Effector memory CD8-positive, alpha-beta T cell (primary cell): Measurements from ENCODE around the gene JMJD7.
A peak's percentile ranks its signal among the peaks of the same experiment; 100 is the strongest.
"Not testable (repeated sequence)": the region's sequence is repeated elsewhere in the genome, so short reads cannot be mapped to it uniquely, and the experiment has no call there.

Source experiments
- ATAC-seq: fragments of 150-1000 bp; cut with Tn5 transposase; replicated peaks from 2 replicates; pipeline ENCODE4 v1.10.0; 2021; ENCODE audit warnings: mild to moderate bottlenecking, moderate library complexity
- DNase-seq, 3 experiments: peaks; one replicate each; pipeline ENCODE4 v3.0.0; 2021
- H3K27ac Mint-ChIP-seq, 2 donors: one replicate each; pipeline ENCODE4 v1.8.0; 2022; ENCODE audit warnings: mild to moderate bottlenecking in 2 of 2, mixed read lengths in 2 of 2, moderate library complexity in 2 of 2
- H3K27me3 Mint-ChIP-seq, 2 donors: one replicate each; pipeline ENCODE4 v1.8.0; 2022; ENCODE audit warnings: mixed read lengths in 2 of 2
- H3K36me3 Mint-ChIP-seq: one replicate; pipeline ENCODE4 v1.8.0; 2022; ENCODE audit warnings: mild to moderate bottlenecking, moderate library complexity, mixed read lengths; ENCODE audit not compliant: insufficient read depth
- H3K4me1 Mint-ChIP-seq, 2 donors: one replicate each; pipeline ENCODE4 v1.8.0; 2022; ENCODE audit warnings: low read depth in 2 of 2, mixed read lengths in 2 of 2
- H3K4me3 Mint-ChIP-seq, 2 donors: one replicate each; pipeline ENCODE4 v1.8.0; 2022; ENCODE audit warnings: mild to moderate bottlenecking in 2 of 2, mixed read lengths in 2 of 2, moderate library complexity in 2 of 2
- H3K9me3 Mint-ChIP-seq, 2 donors: one replicate each; pipeline ENCODE4 v1.8.0; 2022; ENCODE audit warnings: mixed read lengths in 2 of 2

The JMJD7 gene

DNA sequence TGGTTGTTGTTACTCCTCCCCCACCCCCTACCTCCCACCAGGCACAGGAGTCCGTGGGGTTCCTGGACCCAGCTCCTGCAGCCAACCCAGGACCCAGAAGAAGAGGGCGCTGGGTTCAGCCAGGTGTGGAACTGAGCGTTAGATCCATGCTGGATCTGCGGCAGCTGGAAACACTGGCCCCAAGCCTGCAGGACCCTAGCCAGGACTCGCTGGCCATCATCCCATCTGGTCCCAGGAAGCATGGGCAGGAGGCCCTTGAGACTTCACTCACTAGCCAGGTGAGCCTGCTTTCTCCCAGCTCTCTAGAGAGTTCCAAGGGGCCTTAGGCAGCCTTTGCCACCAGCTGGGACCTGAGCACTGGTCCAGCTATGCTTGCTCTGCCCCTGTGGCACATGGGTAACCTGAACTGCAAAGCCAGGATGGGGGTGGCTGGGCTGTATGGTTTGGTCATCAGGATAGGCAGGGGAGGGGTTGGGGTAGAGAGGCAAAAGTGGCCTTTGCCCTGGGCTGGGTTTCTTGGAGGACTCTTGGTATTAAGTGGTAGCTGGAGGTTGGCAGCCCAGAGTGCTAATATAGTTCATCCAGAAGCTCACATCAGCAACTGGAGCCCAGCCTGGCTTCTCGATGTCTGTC, 7.0 kb upstream of the JMJD7 start:
- Mint-ChIP-seq H3K27me3 (no peaks in the 10 kb centered on the region), H3K36me3 (peaks cover 25% of the 10 kb centered on the region), H3K4me3 (no peak overlapping the region), H3K27ac (peak overlapping the region in 1 of 2 donors; percentile 39), H3K9me3 (no peaks in the 10 kb centered on the region), H3K4me1 (no peaks in the 10 kb centered on the region)
- ATAC-seq = no peak
- DNase-seq = no peak

DNA sequence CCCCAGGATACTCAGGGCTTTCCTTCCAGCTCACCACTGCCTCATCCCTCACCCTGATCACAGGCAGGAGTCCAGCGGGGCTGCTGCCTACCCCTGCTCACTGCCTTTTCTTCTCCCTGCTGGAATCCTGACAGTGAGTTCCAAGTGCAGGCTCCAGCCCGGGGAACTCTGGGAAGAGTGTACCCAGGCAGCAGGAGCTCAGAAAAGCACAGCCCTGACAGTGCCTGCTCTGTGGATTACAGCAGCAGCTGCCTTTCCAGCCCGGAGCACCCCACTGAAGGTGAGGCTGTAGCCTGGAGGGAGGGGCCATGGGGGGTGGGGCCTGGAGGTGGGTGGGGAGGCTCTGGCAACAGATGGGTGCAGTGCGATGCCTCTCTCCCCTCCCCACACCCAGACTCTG, 6.1 kb upstream of the JMJD7 start:
- no peaks in the 10 kb centered on the region for H3K27me3 Mint-ChIP-seq
- peak overlapping the region in 1 of 2 donors; percentile 39 for H3K27ac Mint-ChIP-seq
- no peaks in the 10 kb centered on the region for H3K9me3 Mint-ChIP-seq
- H3K4me1 Mint-ChIP-seq = peaks cover 4 to 5% of the 10 kb centered on the region in 2 donors
- H3K4me3 Mint-ChIP-seq = no peak overlapping the region
- no peak for DNase-seq
- no peak for ATAC-seq
- peaks cover 24% of the 10 kb centered on the region for H3K36me3 Mint-ChIP-seq

DNA sequence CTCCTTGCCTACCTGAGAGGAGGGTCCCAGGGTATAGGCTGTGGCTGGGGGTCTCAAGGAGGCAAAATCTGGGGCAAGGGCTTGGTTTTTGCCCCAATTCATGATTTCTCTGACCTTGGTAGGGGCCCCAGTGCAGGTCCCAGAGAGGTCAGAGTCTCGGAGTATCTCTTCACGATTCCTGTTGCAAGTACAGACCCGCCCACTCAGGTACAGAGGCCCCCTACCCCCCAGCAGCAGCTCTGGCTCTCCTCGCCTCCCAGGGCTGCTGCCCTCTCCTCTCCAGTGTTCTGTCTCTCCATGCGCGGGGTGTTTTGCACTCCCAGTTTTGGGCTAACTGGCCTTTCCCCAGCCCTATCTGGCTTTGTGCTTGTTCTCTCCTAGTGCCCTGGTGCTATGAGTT, 5.4 kb upstream of the JMJD7 start:
- no peak for DNase-seq
- no peak overlapping the region for H3K4me3 Mint-ChIP-seq
- no peak for ATAC-seq
- peaks cover 23% of the 10 kb centered on the region for H3K36me3 Mint-ChIP-seq
- no peaks in the 10 kb centered on the region for H3K27me3 Mint-ChIP-seq
- H3K9me3 Mint-ChIP-seq = no peaks in the 10 kb centered on the region
- no peak overlapping the region for H3K27ac Mint-ChIP-seq
- peaks cover 4 to 5% of the 10 kb centered on the region in 2 donors for H3K4me1 Mint-ChIP-seq

DNA sequence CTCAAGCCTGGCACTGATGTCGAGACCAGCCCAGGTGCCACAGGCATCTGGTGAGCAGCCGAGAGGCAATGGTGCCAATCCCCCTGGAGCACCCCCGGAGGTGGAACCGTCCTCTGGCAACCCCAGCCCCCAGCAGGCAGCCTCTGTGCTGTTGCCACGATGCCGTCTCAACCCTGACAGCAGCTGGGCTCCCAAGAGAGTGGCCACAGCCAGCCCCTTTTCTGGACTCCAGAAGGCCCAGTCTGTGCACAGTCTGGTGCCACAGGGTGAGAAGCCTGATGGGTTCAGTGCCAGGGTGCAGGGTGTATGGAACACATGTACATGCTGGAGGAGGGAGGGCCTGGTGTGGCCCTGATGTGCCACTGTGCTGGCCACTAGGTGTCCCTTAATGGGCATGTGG, 4.9 kb upstream of the JMJD7 start:
- Mint-ChIP-seq H3K4me3 (no peak overlapping the region), H3K27me3 (no peaks in the 10 kb centered on the region), H3K27ac (no peak overlapping the region), H3K4me1 (peaks cover 4 to 5% of the 10 kb centered on the region in 2 donors), H3K36me3 (peaks cover 27% of the 10 kb centered on the region), H3K9me3 (no peaks in the 10 kb centered on the region)
- ATAC-seq (no peak), DNase-seq (no peak)

DNA sequence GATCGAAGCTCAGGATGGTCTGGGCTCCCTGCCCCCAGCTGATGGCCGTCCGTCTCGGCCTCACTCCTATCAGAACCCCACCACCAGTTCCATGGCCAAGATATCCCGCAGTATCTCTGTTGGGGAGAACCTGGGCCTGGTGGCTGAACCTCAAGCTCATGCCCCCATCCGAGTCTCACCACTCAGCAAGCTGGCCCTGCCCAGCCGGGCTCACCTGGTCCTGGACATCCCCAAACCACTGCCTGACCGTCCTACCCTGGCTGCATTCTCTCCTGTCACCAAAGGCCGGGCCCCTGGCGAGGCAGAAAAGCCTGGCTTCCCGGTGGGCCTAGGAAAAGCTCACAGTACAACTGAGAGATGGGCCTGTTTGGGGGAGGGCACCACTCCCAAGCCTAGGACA, 4.4 kb upstream of the JMJD7 start:
- Mint-ChIP-seq H3K36me3 (peaks cover 27% of the 10 kb centered on the region), H3K4me1 (peaks cover 6 to 8% of the 10 kb centered on the region in 2 donors), H3K4me3 (no peak overlapping the region), H3K27me3 (no peaks in the 10 kb centered on the region), H3K27ac (no peak overlapping the region), H3K9me3 (no peaks in the 10 kb centered on the region)
- ATAC-seq = no peak
- no peak for DNase-seq

DNA sequence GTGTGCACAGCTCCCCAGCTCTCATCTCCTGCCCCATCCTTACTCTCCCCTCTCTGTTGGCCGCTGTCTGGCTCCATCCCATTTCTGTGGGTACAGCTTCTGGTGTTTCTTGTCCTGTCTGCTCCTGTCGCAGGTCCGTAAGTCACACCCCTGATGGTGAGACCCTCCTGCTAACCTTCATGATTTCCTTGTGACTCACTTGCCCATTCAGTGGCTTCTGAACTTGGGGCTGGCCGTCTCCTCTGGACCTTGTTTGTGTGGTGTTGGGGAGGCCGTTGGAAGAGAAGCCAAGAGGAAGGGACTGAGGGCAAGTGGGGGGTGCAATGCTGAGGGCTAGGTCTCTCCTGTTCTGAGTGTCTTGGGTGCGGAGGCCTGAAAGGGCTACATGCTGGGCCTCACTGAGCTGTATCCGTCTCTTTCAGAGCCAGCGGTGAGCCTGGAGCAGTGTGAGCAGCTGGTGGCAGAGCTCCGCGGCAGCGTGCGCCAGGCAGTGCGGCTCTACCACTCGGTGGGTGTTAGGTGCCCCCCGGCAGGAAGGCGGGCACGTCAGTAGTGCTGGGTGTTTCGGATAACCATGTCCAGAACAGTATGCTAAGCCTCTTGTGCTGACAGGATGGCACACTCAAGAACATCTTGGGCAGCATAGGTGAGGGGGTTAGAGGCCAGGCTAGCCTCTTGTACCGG, 3.7 kb upstream of the JMJD7 start:
- Mint-ChIP-seq H3K27ac (no peak overlapping the region), H3K4me1 (peaks cover 12 to 15% of the 10 kb centered on the region in 2 donors), H3K36me3 (peaks cover 26% of the 10 kb centered on the region), H3K9me3 (no peaks in the 10 kb centered on the region), H3K27me3 (no peaks in the 10 kb centered on the region), H3K4me3 (no peak overlapping the region)
- ATAC-seq = no peak
- DNase-seq = no peak

DNA sequence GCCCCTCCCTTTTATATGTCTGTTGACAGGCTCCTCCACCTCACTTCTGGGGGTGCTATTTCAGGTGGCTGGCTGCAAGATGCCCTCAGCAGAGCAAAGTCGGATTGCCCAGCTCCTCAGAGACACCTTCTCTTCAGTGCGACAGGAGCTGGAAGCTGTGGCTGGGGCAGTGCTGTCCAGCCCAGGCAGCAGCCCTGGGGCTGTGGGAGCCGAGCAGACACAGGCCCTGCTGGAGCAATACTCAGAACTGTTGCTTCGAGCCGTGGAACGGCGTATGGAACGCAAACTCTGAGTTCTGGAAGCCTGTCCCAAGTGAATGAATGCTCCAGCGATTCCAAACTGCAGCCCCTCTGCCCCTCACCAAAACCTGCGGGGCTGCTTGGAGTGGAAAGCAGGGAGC, 2.7 kb upstream of the JMJD7 start:
- Mint-ChIP-seq H3K36me3 (peaks cover 26% of the 10 kb centered on the region), H3K27ac (peak overlapping the region in 1 of 2 donors; percentile 58), H3K9me3 (no peaks in the 10 kb centered on the region), H3K27me3 (no peaks in the 10 kb centered on the region), H3K4me1 (peaks cover 16 to 17% of the 10 kb centered on the region in 2 donors), H3K4me3 (no peak overlapping the region)
- ATAC-seq (no peak), DNase-seq (no peak)

DNA sequence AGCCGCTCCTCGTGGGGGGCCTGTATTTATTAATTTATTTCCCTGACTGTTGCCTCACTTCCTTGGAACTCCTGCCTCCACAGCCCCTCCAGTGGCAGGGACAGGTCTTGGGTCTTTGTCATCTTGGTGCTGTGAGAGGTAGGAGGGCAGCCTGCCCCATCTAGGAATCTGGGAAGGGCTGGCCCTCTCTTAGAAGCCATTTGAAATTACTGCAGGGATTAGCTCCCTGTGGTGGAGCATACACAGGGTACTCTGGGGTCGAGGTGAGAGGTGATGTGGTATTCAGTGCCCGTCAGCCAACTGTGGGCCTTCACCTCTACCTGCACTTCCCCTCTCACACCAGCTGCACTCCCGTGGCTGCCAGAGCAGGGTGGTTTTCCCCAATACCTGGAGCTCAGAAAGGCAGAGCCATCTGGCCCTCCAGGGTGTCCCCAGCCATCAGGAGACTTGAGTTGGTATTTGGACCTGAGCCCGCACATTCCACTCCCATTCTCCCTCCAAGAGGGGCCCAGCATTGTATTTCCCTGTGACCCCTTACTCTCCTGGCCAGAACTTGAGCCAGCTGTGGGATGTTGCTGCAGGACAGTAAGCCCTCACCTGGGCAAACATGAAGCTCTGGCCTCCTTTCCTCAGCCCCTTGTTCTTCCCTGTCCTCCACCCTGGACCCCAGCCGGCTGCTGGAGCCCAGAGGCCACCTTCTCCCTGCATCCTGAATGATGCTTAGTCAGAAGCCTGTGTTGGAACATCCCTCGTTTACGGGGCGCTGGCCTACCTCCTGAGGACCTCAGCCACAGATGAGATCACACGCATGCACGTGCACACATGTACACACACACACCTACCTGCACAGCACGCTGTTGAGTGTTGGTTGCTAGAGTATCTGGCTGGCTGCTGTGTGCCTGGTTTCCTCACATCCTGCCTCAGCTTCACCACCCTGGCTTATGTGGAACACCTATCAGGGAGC, 2.0 kb upstream of the JMJD7 start:
- Mint-ChIP-seq H3K4me3 (peak overlapping the region; percentile 80 to 99), H3K27ac (peak overlapping the region; percentile 7 to 58), H3K36me3 (peaks cover 26% of the 10 kb centered on the region), H3K9me3 (no peaks in the 10 kb centered on the region), H3K27me3 (no peaks in the 10 kb centered on the region), H3K4me1 (peaks cover 19 to 20% of the 10 kb centered on the region in 2 donors)
- ATAC-seq (no peak), DNase-seq (no peak)

DNA sequence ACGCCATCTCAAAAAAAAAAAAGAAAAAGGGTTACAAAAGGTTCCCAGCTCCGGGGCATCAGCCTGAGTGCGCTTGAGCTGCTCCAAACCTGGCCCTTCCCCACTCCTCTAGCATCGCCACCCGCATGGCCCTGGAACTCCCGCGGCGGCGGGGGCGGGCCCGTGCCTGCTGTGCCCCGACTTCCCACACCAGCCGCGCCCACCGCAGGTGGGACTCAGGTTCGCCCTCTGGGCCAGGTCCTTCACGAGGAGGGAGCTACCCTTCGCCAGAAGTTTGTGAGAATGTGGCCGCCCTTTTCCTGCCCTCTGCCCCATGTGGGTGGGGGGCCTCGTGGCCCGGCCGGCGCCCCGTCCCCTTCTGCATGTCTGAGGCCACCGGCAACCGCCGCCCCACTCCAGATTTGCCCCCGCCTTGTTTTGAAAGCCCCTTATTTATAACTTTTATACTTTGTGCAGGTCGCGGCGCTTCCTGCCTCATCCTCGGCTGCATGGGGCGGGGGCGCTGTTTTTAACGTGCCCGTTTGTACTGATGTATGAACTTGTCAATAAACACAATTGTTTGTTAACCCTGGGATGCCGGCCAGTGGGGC, 507 bp upstream of the JMJD7 start:
- DNase-seq (peak; percentile 13 to 38 (median 22)), ATAC-seq (peak; percentile 23)
- Mint-ChIP-seq H3K27me3 (no peaks in the 10 kb centered on the region), H3K27ac (peak overlapping the region; percentile 59 to 94), H3K4me1 (peaks cover 29 to 31% of the 10 kb centered on the region in 2 donors), H3K36me3 (peaks cover 27% of the 10 kb centered on the region), H3K4me3 (peak overlapping the region; percentile 80 to 99), H3K9me3 (no peaks in the 10 kb centered on the region)

DNA sequence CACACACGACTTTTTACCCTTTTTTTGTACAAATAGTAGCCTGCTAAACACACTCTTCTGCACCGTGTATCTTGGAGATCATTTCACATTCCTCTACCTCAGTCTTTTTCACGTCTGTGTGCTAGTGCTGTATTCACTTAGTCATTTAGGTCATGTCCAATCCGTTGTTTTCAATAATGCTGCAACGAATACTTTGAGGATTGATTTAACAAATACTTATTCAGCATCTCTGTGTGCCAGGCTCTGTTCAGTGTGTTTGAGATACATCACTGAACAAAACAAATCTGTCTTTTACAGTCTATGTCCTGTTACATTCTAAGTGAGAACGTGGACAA, 882 bp downstream of the JMJD7 start:
- peak overlapping the region; percentile 59 to 94 for H3K27ac Mint-ChIP-seq
- no peaks in the 10 kb centered on the region for H3K27me3 Mint-ChIP-seq
- DNase-seq (no peak), ATAC-seq (no peak)
- peaks cover 28% of the 10 kb centered on the region for H3K36me3 Mint-ChIP-seq
- peak overlapping the region; percentile 80 to 99 for H3K4me3 Mint-ChIP-seq
- H3K9me3 Mint-ChIP-seq = no peaks in the 10 kb centered on the region
- peaks cover 37 to 44% of the 10 kb centered on the region in 2 donors for H3K4me1 Mint-ChIP-seq

DNA sequence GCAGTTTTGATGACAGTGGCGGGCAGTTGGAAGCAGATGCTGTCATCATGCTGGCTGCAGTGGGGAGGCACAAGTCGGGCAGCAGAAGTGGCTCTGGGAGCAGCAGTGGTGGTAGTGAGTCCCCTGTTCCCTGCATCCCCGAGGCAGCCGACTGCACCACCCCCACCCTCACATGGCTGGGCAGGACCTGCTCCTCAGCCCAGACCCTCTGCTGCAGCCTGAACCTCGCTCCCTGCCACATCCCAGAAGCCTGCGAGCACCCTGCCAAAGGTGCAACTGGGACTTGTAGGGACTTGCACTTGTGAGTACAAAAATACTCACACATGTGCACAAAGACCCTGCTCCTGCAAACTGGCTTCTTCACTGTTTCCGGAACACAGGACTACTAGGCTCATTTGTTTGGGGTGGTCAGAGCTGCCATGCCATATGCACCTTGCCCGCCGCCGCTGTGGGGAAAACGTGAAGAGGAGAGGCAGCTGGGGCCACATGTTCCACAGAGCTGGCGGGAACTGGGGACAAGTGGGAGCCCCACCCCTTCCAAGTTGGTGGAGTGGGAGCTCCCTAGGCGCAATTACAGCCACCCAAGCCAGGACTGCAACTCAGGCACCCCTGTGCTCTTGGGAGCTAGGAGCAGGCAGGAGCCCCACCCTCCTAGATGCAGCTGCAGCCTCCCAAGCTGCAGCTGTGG, 2.2 kb downstream of the JMJD7 start:
- peaks cover 43 to 51% of the 10 kb centered on the region in 2 donors for H3K4me1 Mint-ChIP-seq
- ATAC-seq = no peak
- H3K4me3 Mint-ChIP-seq = no peak overlapping the region
- no peaks in the 10 kb centered on the region for H3K27me3 Mint-ChIP-seq
- DNase-seq = no peak
- H3K36me3 Mint-ChIP-seq = peaks cover 26% of the 10 kb centered on the region
- H3K9me3 Mint-ChIP-seq = no peaks in the 10 kb centered on the region
- H3K27ac Mint-ChIP-seq = no peak overlapping the region

DNA sequence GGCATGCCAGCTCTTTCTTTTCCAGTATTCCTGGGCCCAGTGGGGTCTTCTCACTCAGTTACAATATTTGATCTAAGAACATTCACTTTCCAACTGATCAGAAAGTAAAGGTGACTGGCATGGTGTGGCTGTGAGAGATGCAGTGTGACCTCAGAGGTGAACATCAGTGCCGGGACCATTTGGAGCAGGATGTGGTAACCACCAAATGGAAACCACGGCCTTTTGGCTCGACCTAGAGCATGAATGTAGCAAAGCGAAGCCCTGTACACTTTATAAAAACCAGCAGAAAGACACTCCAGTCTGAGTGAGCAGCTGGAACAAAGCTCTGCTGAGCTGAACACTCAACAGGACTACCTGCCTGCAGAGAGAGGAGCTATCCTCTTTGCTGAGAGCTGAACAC, 3.4 kb downstream of the JMJD7 start:
- Mint-ChIP-seq H3K4me3 (peak overlapping the region; percentile 53 to 63), H3K27ac (peak overlapping the region; percentile 69 to 79), H3K4me1 (peaks cover 48 to 53% of the 10 kb centered on the region in 2 donors), H3K36me3 (peaks cover 19% of the 10 kb centered on the region)
- DNase-seq = peak; percentile 40 to 46 (median 45)
- not testable (repeated sequence) for H3K27me3 Mint-ChIP-seq, H3K9me3 Mint-ChIP-seq
- peak; percentile 62 for ATAC-seq

DNA sequence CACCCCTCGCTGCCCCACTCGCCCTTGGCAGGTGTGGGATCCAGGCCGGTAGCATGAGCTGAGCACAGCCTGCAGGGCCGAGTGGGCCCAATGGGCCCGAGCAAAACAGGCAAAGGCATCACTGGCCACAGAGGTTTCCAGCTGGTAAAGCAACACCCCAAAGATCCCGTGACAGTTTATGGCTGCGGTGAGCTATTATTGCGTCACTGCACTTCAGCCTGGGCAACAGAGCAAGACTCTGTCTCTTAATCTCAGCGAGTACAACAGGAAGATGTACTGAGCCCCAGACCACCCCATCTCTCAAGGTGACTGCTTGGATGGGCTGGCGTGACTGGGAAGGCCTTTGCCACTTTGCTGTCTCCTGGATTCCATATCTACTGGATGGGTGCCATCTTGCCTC, 4.3 kb downstream of the JMJD7 start:
- Mint-ChIP-seq H3K4me1 (peaks cover 43 to 49% of the 10 kb centered on the region in 2 donors), H3K27ac (peak overlapping the region in 1 of 2 donors; percentile 69), H3K4me3 (peak overlapping the region; percentile 25 to 53), H3K36me3 (peaks cover 19% of the 10 kb centered on the region), H3K27me3 (no peaks in the 10 kb centered on the region), H3K9me3 (no peaks in the 10 kb centered on the region)
- no peak for DNase-seq
- no peak for ATAC-seq
